NB4 (cell line): ENCODE measurements around the gene NDST4.

Source experiments
- DNase-seq: peaks from one replicate; pipeline ENCODE4 v3.0.0; 2010; ENCODE audit warnings: low read depth
- H3K4me3 ChIP-seq: one replicate; pipeline ENCODE4 v1.5.1; 2011; ENCODE audit warnings: mild to moderate bottlenecking, low read depth, low read length, moderate library complexity
- MAX ChIP-seq: IDR thresholded peaks from 2 replicates; pipeline ENCODE4 v1.6.1; 2011; ENCODE audit warnings: low read depth, low read length
- MYC ChIP-seq: IDR thresholded peaks from 2 replicates; pipeline ENCODE4 v1.6.1; 2011; ENCODE audit warnings: low read depth, low read length
- POLR2A ChIP-seq: IDR thresholded peaks from 2 replicates; pipeline ENCODE4 v1.6.1; 2011; ENCODE audit warnings: mild to moderate bottlenecking; ENCODE audit not compliant: insufficient read length; ENCODE audit errors: extremely low read depth
- TF ChIP-seq, protein P1 (sequence below): IDR thresholded peaks from one replicate; pipeline ENCODE4 v1.5.1; 2012; ENCODE audit warnings: low read depth, low read length

Gene NDST4

GRCh38 chr4:114886761-114887160 is 226.7 kb downstream of the NDST4 start:
- DNase-seq = no peak
- TF ChIP-seq MYC = no peak
- H3K4me3 ChIP-seq = no peak overlapping the region

DNA sequence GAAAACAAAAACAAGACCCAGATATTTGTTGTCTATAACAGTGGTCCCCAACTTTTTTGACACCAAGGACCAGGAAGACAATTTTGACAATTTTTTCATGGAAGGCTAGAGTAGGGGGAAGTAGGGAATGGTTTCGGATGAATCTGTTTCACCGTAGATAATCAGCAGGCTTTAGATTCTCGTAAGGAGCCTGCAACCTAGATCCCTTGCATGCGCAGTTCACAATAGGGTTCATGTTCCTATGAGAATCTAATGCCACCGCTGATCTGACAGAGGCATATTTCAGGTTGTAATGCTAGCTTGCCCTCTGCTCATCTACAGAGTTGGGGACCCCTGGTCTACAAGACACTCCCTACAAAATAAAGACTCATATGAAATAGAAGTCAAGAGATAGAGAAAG is 229.8 kb downstream of the NDST4 start:
- no peak overlapping the region for H3K4me3 ChIP-seq
- DNase-seq = no peak
- TF ChIP-seq MYC = no peak
- no peak for TF ChIP-seq MAX
- TF ChIP-seq, protein P1, sequence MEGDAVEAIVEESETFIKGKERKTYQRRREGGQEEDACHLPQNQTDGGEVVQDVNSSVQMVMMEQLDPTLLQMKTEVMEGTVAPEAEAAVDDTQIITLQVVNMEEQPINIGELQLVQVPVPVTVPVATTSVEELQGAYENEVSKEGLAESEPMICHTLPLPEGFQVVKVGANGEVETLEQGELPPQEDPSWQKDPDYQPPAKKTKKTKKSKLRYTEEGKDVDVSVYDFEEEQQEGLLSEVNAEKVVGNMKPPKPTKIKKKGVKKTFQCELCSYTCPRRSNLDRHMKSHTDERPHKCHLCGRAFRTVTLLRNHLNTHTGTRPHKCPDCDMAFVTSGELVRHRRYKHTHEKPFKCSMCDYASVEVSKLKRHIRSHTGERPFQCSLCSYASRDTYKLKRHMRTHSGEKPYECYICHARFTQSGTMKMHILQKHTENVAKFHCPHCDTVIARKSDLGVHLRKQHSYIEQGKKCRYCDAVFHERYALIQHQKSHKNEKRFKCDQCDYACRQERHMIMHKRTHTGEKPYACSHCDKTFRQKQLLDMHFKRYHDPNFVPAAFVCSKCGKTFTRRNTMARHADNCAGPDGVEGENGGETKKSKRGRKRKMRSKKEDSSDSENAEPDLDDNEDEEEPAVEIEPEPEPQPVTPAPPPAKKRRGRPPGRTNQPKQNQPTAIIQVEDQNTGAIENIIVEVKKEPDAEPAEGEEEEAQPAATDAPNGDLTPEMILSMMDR = no peak
- no peak for TF ChIP-seq POLR2A

- H3K4me3 ChIP-seq = no peak overlapping the region
- DNase-seq = no peak
- TF ChIP-seq MAX (no peak), POLR2A (no peak), MYC (no peak)
- TF ChIP-seq, protein P1 = no peak
Observed at GRCh38 chr4:114879916-114880669, 233.3 kb downstream of the NDST4 start.

- TF ChIP-seq MAX (no peak), MYC (no peak), POLR2A (no peak)
- TF ChIP-seq, protein P1 = no peak
- no peak overlapping the region for H3K4me3 ChIP-seq
- DNase-seq = no peak
Observed at GRCh38 chr4:114875630-114876029, 237.8 kb downstream of the NDST4 start.

DNA sequence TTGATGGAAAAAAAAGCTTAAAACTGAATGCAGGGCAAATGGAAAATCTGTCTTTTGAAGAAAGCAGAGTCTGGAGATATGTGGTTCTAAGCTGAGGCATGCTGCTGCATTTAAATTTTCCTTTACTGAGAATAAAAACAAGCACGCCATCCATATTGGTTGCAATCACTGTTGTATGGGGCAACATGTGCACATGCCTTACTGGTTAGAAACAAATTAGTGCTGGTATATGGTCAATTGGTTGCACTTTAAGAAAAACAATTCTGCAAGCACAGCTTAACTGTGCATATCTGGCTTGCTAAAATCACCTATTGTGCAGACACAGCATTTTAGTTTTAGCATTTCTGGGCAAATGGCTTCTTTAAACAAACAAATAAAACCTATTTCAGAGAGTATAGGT is 239.1 kb downstream of the NDST4 start:
- DNase-seq = no peak
- TF ChIP-seq POLR2A (no peak), MYC (no peak), MAX (no peak)
- TF ChIP-seq, protein P1 = no peak
- no peak overlapping the region for H3K4me3 ChIP-seq

- no peak overlapping the region for H3K4me3 ChIP-seq
- no peak for DNase-seq
- TF ChIP-seq MYC (no peak), MAX (no peak), POLR2A (no peak)
- TF ChIP-seq, protein P1 = no peak
Observed at GRCh38 chr4:114870987-114871386, 242.4 kb downstream of the NDST4 start.
